CD14-positive monocyte (primary cell): Measurements from ENCODE around the gene TMEM35B. TPM values are rescaled to one million over a fixed set of nuclear protein-coding genes. Genes with fewer than 3 reads are reported as not detected.

ENCODE experiments used
- DNase-seq, 3 donors: peaks; one replicate each; pipeline ENCODE4 v3.0.0-alpha.2; 2011 to 2022
- H2AFZ ChIP-seq: 2 replicates; pipeline ENCODE4 v1.6.0; 2012; ENCODE audit warnings: mild to moderate bottlenecking, low read depth, low read length, inconsistent platforms; ENCODE audit not compliant: insufficient read depth, poor library complexity, severe bottlenecking
- H3K27ac ChIP-seq, 2 donors: 1 replicate in 1 of 2; 2 replicates in 1 of 2; pipeline ENCODE4 v1.5.1; 2012 to 2013; ENCODE audit warnings: low read length in 2 of 2, control low read depth in 1 of 2, inconsistent platforms in 1 of 2, low read depth in 1 of 2, mild to moderate bottlenecking in 1 of 2
- H3K27me3 ChIP-seq, 2 donors: one replicate each; pipeline versions ENCODE4 v1.6.0 to v1.6.1; 2011 to 2013; ENCODE audit warnings: low read length in 2 of 2; ENCODE audit not compliant: control insufficient read depth in 2 of 2, insufficient read depth in 2 of 2
- H3K36me3 ChIP-seq, 2 donors: replicated peaks in 1 of 2; 1 replicate in 1 of 2; 2 replicates in 1 of 2; pipeline versions ENCODE4 v1.5.1 to v1.6.1; 2012 to 2013; ENCODE audit warnings: low read length in 2 of 2, control low read depth in 1 of 2, inconsistent platforms in 1 of 2, mild to moderate bottlenecking in 1 of 2; ENCODE audit not compliant: insufficient read depth in 2 of 2, control insufficient read depth in 1 of 2
- H3K4me1 ChIP-seq, 2 donors: 1 replicate in 1 of 2; 2 replicates in 1 of 2; pipeline versions ENCODE4 v1.5.1 to v1.6.1; 2012 to 2013; ENCODE audit warnings: low read length in 2 of 2, control low read depth in 1 of 2, inconsistent platforms in 1 of 2, mild to moderate bottlenecking in 1 of 2, moderate library complexity in 1 of 2; ENCODE audit not compliant: insufficient read depth in 2 of 2, control insufficient read depth in 1 of 2
- H3K4me2 ChIP-seq: replicated peaks from 2 replicates; pipeline ENCODE3; 2012; ENCODE audit warnings: low read length, moderate library complexity, mild to moderate bottlenecking; ENCODE audit not compliant: poor library complexity, severe bottlenecking; ENCODE audit errors: extremely low read depth
- H3K4me3 ChIP-seq, 3 experiments: fragments of 200-600 bp in 1 of 3; sonication (generic) in 1 of 3; replicated peaks in 1 of 3; 1 replicate in 2 of 3; 2 replicates in 1 of 3; pipeline ENCODE4 v1.5.1; 2011 to 2013; ENCODE audit warnings: low read length in 3 of 3, mild to moderate bottlenecking in 3 of 3, control low read depth in 2 of 3, low read depth in 2 of 3, inconsistent platforms in 1 of 3, moderate library complexity in 1 of 3
- H3K79me2 ChIP-seq: 2 replicates; pipeline ENCODE4 v1.6.0; 2012; ENCODE audit warnings: mild to moderate bottlenecking, control low read depth, inconsistent platforms, low read length, moderate library complexity; ENCODE audit not compliant: insufficient read depth
- H3K9ac ChIP-seq: 2 replicates; pipeline ENCODE4 v1.6.0; 2017; ENCODE audit warnings: low read length, mild to moderate bottlenecking; ENCODE audit not compliant: insufficient read depth, poor library complexity, severe bottlenecking
- H3K9me3 ChIP-seq, 2 donors: replicated peaks in 1 of 2; 1 replicate in 1 of 2; 2 replicates in 1 of 2; pipeline versions ENCODE4 v1.5.1 to v1.6.1; 2012 to 2013; ENCODE audit warnings: low read length in 2 of 2, control low read depth in 1 of 2; ENCODE audit not compliant: control insufficient read depth in 1 of 2, insufficient read depth in 1 of 2
- H4K20me1 ChIP-seq: 2 replicates; pipeline ENCODE4 v1.6.0; 2012; ENCODE audit warnings: mild to moderate bottlenecking, low read length, control low read depth, moderate library complexity; ENCODE audit not compliant: insufficient read depth
- H3K27ac Mint-ChIP-seq, 7 donors: one replicate each; pipeline ENCODE4 v1.8.0; 2020; ENCODE audit warnings: mild to moderate bottlenecking in 7 of 7, mixed read lengths in 7 of 7, moderate library complexity in 6 of 7, inconsistent platforms in 2 of 7
- H3K27me3 Mint-ChIP-seq, 3 donors: one replicate each; pipeline ENCODE4 v1.8.0; 2021 to 2022; ENCODE audit warnings: low read depth in 3 of 3, mild to moderate bottlenecking in 3 of 3, mixed read lengths in 3 of 3, moderate library complexity in 3 of 3, inconsistent platforms in 1 of 3
- H3K36me3 Mint-ChIP-seq, 2 donors: one replicate each; pipeline ENCODE4 v1.8.0; 2020; ENCODE audit warnings: mixed read lengths in 2 of 2, inconsistent platforms in 1 of 2, mild to moderate bottlenecking in 1 of 2
- H3K4me1 Mint-ChIP-seq: one replicate; pipeline ENCODE4 v1.8.0; 2020; ENCODE audit warnings: mild to moderate bottlenecking, mixed read lengths
- H3K4me3 Mint-ChIP-seq, 2 donors: one replicate each; pipeline ENCODE4 v1.8.0; 2020; ENCODE audit warnings: mild to moderate bottlenecking in 2 of 2, mixed read lengths in 2 of 2, moderate library complexity in 1 of 2
- H3K9me3 Mint-ChIP-seq, 7 donors: one replicate each; pipeline ENCODE4 v1.8.0; 2020 to 2022; ENCODE audit warnings: mixed read lengths in 7 of 7, mild to moderate bottlenecking in 6 of 7, moderate library complexity in 6 of 7, inconsistent platforms in 2 of 7
- WGBS: methylation state at CpG from one replicate; pipeline ENCODE4 v1.1.5; 2013; ENCODE audit warnings: missing lambda C conversion rate; ENCODE audit not compliant: insufficient coverage; 5-methylcytosine and 5-hydroxymethylcytosine counted together
- intact Hi-C, 2 donors: fragments of 100-400 bp; cut with micrococcal nuclease; formaldehyde crosslinking; loops; one replicate each; pipeline versions ENCODE4 v1.15.0 to v1.15.1; 2023
- polyA plus RNA-seq, 3 donors: library from polyadenylated mRNA; depleted of rRNA in 1 of 3; unstranded in 2 of 3; stranded (reverse) in 1 of 3; fragments of 300-500 nt in 2 of 3; fragments of >200 nt in 1 of 3; fragmentation: Illumina TruSeq in 2 of 3; gene quantifications; 1 replicate in 2 of 3; 2 replicates in 1 of 3; pipeline ENCODE4 v1.2.3, GENCODE V29; 2012 to 2021
- TF ChIP-seq, protein P1 (sequence below): fragments of 200-600 bp; IDR thresholded peaks from one replicate; pipeline ENCODE4 v1.8.0; 2022; ENCODE audit warnings: antibody characterized with exemption, mild to moderate bottlenecking

The TMEM35B gene
- polyA plus RNA-seq, 3 donors: 33.6 to 128 (median 102) TPM

DNA sequence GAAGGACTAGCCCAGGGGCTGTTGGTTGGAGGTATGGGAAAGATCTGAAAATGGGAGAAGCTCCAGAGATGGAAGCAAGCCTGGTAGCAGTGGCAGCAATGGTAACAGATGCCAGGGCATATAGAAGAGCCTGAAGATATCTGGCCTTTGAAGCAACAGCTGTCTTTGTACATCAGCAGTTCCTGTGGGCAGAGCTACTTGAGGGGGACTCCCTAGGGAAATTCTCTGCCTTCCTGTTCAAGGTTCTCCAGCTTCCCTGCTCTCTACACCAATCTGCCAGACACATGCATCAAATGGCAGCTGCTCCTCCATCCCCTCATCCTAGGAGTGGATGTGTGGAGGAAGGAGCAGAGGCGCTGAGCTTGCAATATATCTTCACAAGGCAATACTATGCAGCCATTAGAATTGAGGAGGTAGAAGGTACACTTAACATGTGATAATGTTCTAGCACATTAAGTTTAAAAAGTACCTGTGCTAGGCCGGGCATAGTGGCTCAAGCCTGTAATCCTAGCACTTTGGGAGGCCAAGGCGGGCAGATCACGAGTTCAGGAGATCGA is 2.2 kb downstream of the TMEM35B start:
- H3K27ac ChIP-seq: no peak overlapping the region
- intact Hi-C loops: no loop called here
- no peaks in the 10 kb centered on the region for H3K27me3 ChIP-seq
- no peak overlapping the region for H3K4me3 Mint-ChIP-seq
- peaks cover 13 to 20% of the 10 kb centered on the region in 2 donors for H3K4me1 ChIP-seq
- peaks cover 22% of the 10 kb centered on the region for H3K4me1 Mint-ChIP-seq
- H3K79me2 ChIP-seq: peaks cover 12% of the 10 kb centered on the region
- peaks cover 9% of the 10 kb centered on the region for H4K20me1 ChIP-seq
- no peaks in the 10 kb centered on the region for H3K9me3 ChIP-seq
- H3K9me3 Mint-ChIP-seq: no peaks in the 10 kb centered on the region
- H3K4me2 ChIP-seq: no peak overlapping the region
- TF ChIP-seq, protein P1, sequence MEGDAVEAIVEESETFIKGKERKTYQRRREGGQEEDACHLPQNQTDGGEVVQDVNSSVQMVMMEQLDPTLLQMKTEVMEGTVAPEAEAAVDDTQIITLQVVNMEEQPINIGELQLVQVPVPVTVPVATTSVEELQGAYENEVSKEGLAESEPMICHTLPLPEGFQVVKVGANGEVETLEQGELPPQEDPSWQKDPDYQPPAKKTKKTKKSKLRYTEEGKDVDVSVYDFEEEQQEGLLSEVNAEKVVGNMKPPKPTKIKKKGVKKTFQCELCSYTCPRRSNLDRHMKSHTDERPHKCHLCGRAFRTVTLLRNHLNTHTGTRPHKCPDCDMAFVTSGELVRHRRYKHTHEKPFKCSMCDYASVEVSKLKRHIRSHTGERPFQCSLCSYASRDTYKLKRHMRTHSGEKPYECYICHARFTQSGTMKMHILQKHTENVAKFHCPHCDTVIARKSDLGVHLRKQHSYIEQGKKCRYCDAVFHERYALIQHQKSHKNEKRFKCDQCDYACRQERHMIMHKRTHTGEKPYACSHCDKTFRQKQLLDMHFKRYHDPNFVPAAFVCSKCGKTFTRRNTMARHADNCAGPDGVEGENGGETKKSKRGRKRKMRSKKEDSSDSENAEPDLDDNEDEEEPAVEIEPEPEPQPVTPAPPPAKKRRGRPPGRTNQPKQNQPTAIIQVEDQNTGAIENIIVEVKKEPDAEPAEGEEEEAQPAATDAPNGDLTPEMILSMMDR: no peak
- peaks cover 10 to 31% of the 10 kb centered on the region in 2 donors for H3K36me3 Mint-ChIP-seq
- peaks cover 11 to 27% of the 10 kb centered on the region in 2 donors for H3K36me3 ChIP-seq
- H3K9ac ChIP-seq: no peak overlapping the region
- WGBS: 89% methylated on average over 4 of the region's 5 CpGs
- no peak overlapping the region for H2AFZ ChIP-seq
- DNase-seq: no peak
- no peaks in the 10 kb centered on the region for H3K27me3 Mint-ChIP-seq
- H3K4me3 ChIP-seq: no peak overlapping the region
- H3K27ac Mint-ChIP-seq: no peak overlapping the region

DNA sequence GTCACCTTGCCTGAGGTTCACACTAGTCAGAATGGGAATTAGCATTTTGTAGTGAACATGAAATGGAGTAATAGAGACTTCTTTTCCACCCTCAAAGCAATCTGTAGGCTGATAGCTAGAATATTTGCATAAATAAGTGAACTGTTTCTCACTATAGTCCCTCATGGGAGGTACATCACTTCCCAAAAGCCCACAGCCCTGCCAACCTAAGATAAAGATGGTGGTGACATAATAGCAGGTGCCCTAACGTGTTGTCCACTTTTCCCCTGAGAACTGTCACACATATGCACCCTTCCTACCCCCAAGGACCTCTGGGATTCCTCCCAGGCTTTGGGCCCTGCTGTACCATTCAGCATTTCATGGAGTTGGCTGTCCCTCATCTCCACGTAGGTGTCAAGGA is 4.4 kb downstream of the TMEM35B start:
- H3K9me3 Mint-ChIP-seq: peaks cover 0 to 2% (median 0%) of the 10 kb centered on the region in 7 donors
- 91% methylated on average over 1 of the region's 2 CpGs for WGBS
- H3K36me3 ChIP-seq: peaks cover 4 to 17% of the 10 kb centered on the region in 2 donors
- no peak for DNase-seq
- H3K4me2 ChIP-seq: no peak overlapping the region
- H3K79me2 ChIP-seq: peaks cover 12% of the 10 kb centered on the region
- peaks cover 12 to 18% of the 10 kb centered on the region in 2 donors for H3K4me1 ChIP-seq
- H3K4me3 ChIP-seq: no peak overlapping the region
- no peak overlapping the region for H2AFZ ChIP-seq
- H3K4me3 Mint-ChIP-seq: no peak overlapping the region
- TF ChIP-seq, protein P1: no peak
- intact Hi-C loops: no loop called here
- H3K27me3 Mint-ChIP-seq: peaks cover 0 to 1% (median 0%) of the 10 kb centered on the region in 3 donors
- H3K27ac Mint-ChIP-seq: no peak overlapping the region
- H3K9me3 ChIP-seq: no peaks in the 10 kb centered on the region
- H3K36me3 Mint-ChIP-seq: peaks cover 8 to 32% of the 10 kb centered on the region in 2 donors
- H3K9ac ChIP-seq: no peak overlapping the region
- H3K4me1 Mint-ChIP-seq: peaks cover 21% of the 10 kb centered on the region
- H3K27ac ChIP-seq: no peak overlapping the region
- H4K20me1 ChIP-seq: peaks cover 9% of the 10 kb centered on the region
- H3K27me3 ChIP-seq: no peaks in the 10 kb centered on the region
